T-helper 2 cell treated with Interferon-gamma antibody and Interleukin-4, amounts not matched to agents 100 ng/mL and 5 ng/mL, for 36 hours (primary cell): ENCODE measurements around the gene RABAC1. TPM values are rescaled to one million over a fixed set of nuclear protein-coding genes. Genes with fewer than 3 reads are reported as not detected.
"Not testable (repeated sequence)": the region's sequence is repeated elsewhere in the genome, so short reads cannot be mapped to it uniquely, and the experiment has no call there.

Source experiments
- intact Hi-C: fragments of 100-400 bp; cut with micrococcal nuclease; formaldehyde crosslinking; loops from one replicate; pipeline ENCODE4 v1.15.1; 2023
- total RNA-seq: library from RNA; stranded (reverse); gene quantifications from 2 replicates; pipeline ENCODE4 v1.2.3, GENCODE V29; 2022

The RABAC1 gene
- total RNA-seq, 1 donor from 2014 or later: 63.6 TPM

DNA sequence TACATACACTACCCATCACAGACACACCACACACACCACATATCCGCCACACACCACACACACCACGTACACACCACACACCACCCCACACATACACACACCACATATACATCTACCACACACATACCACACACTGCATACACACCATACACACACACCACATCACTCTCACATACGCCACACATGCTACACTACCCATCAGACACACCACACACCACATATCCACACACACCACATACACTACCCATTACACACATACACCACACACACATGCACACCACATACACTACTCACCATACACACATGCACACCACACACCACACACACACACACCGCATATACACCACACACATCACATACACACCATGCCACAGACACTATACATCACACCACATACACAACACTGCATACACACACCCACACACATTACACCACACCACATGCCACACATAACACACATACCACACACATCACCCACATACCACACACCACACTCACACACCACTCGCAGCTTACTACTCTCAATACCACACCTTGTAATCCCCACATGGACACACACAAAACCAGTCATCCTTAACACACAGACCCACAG lies 40.4 kb downstream of the RABAC1 start:
- intact Hi-C loops: no loop called here

DNA sequence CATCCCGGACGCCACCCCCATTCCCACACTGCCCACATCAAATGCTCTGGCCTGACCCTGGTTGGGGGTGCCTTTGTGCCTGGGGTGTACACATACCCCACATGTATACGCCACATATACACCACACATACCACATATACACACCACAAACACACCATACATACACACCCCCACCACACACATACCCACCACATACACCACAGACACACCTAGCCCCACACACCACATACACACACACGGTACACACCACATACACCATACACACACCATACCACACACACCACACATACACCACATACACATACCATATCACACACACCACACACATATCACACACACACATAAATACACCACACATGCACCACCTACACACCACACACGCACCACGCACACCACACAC lies 41.0 kb downstream of the RABAC1 start:
- intact Hi-C loops: no loop called here

- intact Hi-C loops: no loop called here
Observed at GRCh38 chr19:41917676-41918075, 41.4 kb downstream of the RABAC1 start.

DNA sequence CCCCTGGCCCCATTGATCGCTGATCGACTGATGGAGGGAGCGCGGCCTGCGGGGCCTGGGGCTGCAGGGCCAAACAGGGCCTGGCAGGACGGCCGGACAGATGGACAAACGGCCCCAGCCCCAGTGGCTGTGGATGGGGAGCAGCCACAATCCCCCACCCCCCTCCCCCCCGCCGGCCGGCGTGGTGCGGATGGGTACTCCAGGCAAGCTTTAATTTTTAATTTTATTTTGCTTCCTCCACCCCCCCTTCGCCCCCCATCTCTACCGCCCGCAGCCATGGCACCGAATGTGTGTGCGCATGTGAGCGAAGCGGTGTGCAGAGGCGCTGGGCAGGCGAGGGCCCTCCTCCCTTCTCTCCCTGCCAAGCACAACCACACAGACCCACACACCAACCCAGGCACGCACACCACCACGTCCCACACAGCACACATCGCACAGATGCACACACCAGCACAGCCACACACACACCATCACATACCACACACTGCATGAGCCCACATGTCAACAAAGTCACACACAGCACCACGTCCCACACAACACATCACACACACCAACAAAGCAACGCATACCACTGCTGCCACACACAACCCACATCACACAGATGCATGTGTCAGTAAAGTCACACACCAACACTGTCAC lies 43.2 kb downstream of the RABAC1 start:
- intact Hi-C loops: no loop called here

GRCh38 chr19:41915021-41915775 lies 43.9 kb downstream of the RABAC1 start:
- intact Hi-C loops: no loop called here

- intact Hi-C loops: not testable (repeated sequence)
Observed at GRCh38 chr19:41914424-41914834, 44.7 kb downstream of the RABAC1 start.

- intact Hi-C loops: no loop called here
Observed at GRCh38 chr19:41913538-41914423, 45.3 kb downstream of the RABAC1 start.

DNA sequence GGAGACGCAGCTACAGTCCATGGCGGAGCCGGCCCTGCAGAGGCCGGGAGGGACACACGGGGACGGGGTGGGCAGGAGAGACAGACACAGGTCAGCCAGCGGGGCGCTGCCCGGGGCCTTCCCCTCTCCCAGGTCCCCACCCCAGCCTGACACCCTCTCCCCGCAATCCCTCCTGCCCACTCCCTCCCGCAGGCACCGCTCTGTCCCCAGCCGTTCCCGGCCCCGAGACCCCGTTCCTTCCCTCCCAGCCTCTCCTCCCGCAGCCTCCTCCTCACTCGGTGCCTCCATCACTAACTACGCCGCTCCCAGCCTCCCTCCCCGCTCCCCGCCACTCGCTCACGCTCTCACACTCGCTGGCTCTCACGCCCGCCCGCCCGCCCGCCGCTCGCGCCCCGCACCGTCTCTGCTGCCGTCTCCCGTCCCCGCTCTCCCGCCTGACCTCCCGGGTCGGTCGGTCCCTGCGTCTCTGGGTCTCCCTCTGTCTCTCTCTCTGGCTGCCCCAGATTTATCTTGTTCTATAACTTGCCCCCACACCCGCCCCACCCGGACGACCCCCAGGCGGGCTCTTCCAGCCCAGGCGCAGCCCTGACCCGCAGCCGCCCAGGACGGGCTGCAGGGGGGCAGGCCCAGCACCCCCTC lies 46.1 kb downstream of the RABAC1 start:
- intact Hi-C loops: no loop called here

DNA sequence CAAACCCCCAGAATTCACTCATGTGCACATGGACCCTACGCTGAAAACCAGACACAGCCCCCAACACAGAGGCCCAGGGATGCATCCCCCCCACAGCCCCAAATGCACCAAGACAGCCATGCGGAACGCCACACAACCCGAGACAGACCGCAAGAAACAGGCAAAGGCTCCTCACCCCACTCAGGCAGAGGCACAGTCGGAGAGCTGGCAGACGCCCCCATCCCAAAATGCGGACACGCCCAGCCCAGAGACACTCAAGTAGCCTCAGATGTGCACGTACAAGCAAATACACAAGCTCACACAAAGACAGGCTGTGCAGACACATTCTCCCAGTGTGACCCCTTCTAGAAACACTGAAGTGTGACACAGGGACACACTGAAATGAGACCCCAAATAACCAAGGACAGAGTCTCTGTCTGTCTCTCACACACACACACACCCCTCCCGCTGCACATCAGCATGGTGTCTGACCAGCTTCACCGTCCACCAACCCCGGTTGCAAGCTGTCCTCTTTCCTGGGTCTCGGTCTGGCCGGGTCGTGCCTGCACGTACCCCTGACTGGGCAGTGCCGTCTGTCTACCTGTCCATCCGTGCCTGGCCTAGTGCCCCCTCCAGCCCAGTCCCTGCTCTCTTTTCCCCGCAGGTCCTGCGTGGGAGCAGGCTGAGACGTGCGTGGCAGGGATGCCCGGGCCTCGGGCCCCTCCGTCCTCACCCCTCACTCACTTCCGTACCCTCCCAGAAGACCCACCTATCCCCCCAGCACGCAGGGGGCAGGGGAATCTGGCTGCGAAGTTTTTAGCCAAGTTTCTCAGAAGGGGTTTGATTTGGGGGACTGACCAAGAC lies 47.0 kb downstream of the RABAC1 start:
- intact Hi-C loops: no loop called here

GRCh38 chr19:41910992-41911888 lies 47.9 kb downstream of the RABAC1 start:
- intact Hi-C loops: no loop called here

GRCh38 chr19:41910240-41910991 lies 48.7 kb downstream of the RABAC1 start:
- intact Hi-C loops: no loop called here

- intact Hi-C loops: no loop called here
Observed at GRCh38 chr19:41909706-41910105, 49.4 kb downstream of the RABAC1 start.

DNA sequence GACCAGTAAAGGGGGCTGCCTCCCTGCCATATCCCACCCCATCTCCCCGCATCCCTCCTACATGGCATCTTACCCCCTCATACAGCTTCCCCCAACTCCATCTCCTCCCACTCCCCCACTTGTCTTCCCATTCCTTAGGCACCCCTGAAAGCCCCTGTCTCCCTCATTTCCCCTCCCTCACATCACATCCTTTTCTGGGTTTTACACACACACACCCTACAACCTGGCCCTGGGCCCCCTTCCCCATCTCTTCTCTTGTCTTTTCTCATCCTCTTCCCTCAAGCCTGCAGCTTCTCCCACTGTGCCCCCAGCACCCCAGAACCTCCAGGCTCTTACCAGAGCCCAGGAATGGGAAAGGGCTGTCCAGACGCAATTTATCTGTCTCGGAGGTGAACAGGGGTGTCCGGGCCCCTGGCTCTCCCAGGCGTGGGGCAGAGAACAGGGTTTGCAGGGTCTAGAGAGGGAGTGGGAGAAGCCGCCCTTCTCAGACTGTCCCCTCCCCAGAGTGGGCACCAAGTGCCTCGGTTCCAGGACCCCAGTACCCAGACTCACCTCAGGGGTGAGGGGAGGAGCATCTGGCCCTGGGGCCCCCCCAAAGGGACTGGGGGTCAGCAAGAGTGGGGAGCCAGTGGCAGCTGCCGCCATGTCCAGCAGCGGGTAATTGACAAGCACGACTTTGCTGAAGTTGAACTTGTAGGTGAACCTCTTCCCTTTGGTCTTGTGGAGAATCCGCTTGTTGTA lies 50.2 kb downstream of the RABAC1 start:
- intact Hi-C loops: no loop called here

DNA sequence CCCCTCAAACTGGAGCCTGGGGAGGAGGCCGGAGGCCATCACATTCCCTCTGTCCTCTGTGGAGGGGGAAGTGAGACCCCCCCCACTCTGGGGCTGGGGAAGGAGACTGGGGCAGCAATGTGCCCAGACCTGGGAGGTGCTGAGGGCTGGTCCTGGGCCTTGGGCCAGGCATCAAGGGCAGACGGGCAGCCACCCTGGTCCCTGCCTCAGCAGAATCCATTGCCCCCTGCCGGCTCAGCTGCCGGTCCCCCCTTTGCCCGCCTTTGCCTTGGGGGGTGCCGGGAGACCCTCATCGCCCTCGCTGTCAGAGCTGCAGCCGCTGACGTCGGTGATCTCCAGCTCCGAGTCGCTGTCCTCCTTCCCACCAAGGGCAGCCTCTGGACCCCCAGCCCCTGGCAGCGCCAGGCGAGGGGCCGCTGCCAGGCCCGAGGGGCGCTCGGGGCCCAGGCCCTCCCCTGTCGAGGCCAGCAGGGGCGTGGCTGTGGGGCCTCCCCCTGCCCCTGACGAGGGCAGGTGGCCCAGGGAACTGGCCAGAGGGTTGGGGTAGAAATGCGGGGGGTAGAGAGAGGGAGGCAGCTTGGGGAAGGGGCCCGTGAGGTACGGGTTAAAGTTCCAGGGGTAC lies 51.0 kb downstream of the RABAC1 start:
- intact Hi-C loops: no loop called here

GRCh38 chr19:41906916-41907680 lies 52.0 kb downstream of the RABAC1 start:
- intact Hi-C loops: no loop called here
